GM18520 (cell line): ENCODE results near the gene KPNB1.

Source experiments
- ATAC-seq: cut with Tn5 transposase; IDR thresholded peaks from one replicate; pipeline ENCODE4 v1.9.1; 2021; ENCODE audit not compliant: unreplicated experiment

KPNB1 gene

GRCh38 chr17:47649153-47649971, at the start of gene KPNB1:
Gene KPNB1, plus strand, starts transcription at chr17:47649919. Its CDS starts 326 bp downstream, at chr17:47650245.
- ATAC-seq: peak; percentile 78

- no peak for ATAC-seq
Measured at GRCh38 chr17:47603830-47604597, 45.7 kb upstream of the KPNB1 start.

GRCh38 chr17:47604598-47604927, 45.2 kb upstream of the KPNB1 start:
- ATAC-seq: no peak

- no peak for ATAC-seq
Measured at GRCh38 chr17:47605011-47605410, 44.7 kb upstream of the KPNB1 start.

GRCh38 chr17:47607481-47607880, 42.2 kb upstream of the KPNB1 start:
- no peak for ATAC-seq

GRCh38 chr17:47611372-47612350, 38.1 kb upstream of the KPNB1 start:
- no peak for ATAC-seq

GRCh38 chr17:47615766-47616424, 33.8 kb upstream of the KPNB1 start:
- ATAC-seq: no peak

GRCh38 chr17:47618410-47618809, 31.3 kb upstream of the KPNB1 start:
- no peak for ATAC-seq

GRCh38 chr17:47620503-47621245, 29.0 kb upstream of the KPNB1 start:
- no peak for ATAC-seq

- no peak for ATAC-seq
Measured at GRCh38 chr17:47621293-47622179, 28.2 kb upstream of the KPNB1 start.

GRCh38 chr17:47622180-47622549, 27.6 kb upstream of the KPNB1 start:
- ATAC-seq: no peak

- ATAC-seq: no peak
Measured at GRCh38 chr17:47624727-47625068, 25.0 kb upstream of the KPNB1 start.

- ATAC-seq: no peak
Measured at GRCh38 chr17:47628014-47628566, 21.6 kb upstream of the KPNB1 start.

- no peak for ATAC-seq
Measured at GRCh38 chr17:47629826-47630225, 19.9 kb upstream of the KPNB1 start.

- no peak for ATAC-seq
Measured at GRCh38 chr17:47630614-47631013, 19.1 kb upstream of the KPNB1 start.

GRCh38 chr17:47632991-47633390, 16.7 kb upstream of the KPNB1 start:
- ATAC-seq: no peak

GRCh38 chr17:47633996-47634395, 15.7 kb upstream of the KPNB1 start:
- no peak for ATAC-seq

GRCh38 chr17:47634870-47635269, 14.8 kb upstream of the KPNB1 start:
- no peak for ATAC-seq

- ATAC-seq: no peak
Measured at GRCh38 chr17:47635734-47636133, 14.0 kb upstream of the KPNB1 start.
